Daoy (cell line): ENCODE data around the gene ZNF777. TPM values are rescaled to one million over a fixed set of nuclear protein-coding genes. Genes with fewer than 3 reads are reported as not detected.
"Not testable (repeated sequence)": the region's sequence is repeated elsewhere in the genome, so short reads cannot be mapped to it uniquely, and the experiment has no call there.

ENCODE experiments used
- DNase-seq: peaks from one replicate; pipeline ENCODE4 v3.0.0-alpha.2; 2015; ENCODE audit warnings: low read depth
- total RNA-seq: library from RNA; depleted of rRNA; stranded (reverse); fragments of >200 nt; shearing (Covaris generic); gene quantifications from 2 replicates; pipeline ENCODE4 v1.2.3, GENCODE V29; 2014

The ZNF777 gene
- total RNA-seq, 1 experiment from 2014 or later = 11.4 TPM

DNA sequence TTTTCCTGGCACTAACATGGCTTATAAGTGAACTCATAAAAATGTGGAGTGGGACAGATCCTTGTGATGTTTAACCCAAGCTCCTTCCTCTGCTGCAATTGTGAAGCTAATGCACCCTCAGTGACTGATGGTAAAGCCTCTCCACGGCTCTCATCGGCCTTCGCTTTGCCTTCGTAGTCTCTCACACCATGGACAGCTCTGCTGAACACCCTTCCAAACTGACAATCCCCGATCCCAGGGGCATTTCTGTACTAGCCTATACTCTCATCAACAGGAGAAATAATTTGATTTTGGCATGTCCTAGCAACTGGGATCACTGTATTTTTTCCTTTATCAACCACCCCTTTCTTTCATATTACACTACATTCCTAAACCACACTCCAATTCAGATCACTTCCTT, 6.1 kb downstream of the ZNF777 start:
- DNase-seq = no peak

DNA sequence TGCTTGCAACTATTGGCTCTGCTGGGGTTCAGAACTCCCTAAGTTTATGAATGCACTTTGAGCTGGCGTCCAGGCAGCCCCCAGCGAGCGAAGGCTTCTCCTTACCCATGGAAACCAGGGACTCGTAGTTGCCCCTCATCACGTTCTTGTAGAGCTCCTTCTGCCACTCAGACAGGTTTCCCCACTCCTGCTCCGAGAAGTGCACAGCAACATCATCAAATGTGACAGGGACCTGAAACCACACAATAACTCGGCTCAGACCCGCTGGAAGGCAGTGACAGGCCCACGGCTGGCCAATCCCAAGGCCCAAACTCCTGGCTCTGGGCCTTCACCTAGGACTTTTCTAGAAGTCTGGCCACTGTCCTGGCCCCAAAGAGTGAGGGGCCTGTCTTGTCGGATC, 6.9 kb downstream of the ZNF777 start:
- DNase-seq = no peak

DNA sequence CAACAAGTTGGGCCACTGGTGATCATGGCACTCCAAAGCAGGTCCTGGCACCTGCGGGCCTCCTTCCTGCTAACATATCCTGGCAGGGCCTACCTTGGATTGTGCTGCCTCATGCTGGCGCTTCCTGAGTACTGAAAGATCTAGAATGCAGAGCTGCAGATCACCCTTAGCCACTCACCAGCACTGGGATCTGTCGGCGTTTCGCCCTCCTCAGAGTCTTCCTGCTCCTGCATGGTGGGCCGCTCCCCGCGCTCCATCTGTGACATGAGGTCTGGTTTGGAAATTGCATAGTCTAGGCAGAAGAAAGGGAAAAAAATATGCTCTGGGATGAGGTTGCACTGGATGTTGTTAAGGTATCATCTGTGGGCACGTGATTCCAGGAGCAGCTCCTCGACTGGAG, 10.0 kb downstream of the ZNF777 start:
- no peak for DNase-seq

GRCh38 chr7:149449897-149450296, 11.0 kb downstream of the ZNF777 start:
- DNase-seq = no peak

GRCh38 chr7:149448961-149449360, 11.9 kb downstream of the ZNF777 start:
- DNase-seq = no peak

DNA sequence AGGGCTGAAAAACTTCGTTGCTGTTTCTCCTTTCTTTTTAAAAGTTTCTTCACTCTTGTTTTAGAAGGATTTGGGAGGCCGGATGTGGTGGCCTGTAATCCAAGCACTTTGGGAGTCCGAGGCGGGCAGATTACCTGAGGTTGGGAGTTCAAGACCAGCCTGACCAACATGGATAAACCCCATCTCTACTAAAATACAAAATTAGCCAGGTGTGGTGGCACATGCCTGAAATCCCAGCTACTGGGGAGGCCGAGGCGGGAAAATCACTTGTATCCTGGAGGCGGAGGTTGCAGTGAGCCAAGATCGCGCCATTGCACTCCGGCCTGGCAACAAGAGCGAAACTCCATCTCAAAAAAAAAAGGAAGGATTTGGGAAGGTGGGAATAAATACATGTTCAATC, 14.8 kb downstream of the ZNF777 start:
- not testable (repeated sequence) for DNase-seq

GRCh38 chr7:149444287-149444686, 16.6 kb downstream of the ZNF777 start:
- no peak for DNase-seq

- DNase-seq = no peak
Measured at GRCh38 chr7:149443523-149443922, 17.3 kb downstream of the ZNF777 start.

GRCh38 chr7:149442924-149443323, 17.9 kb downstream of the ZNF777 start:
- no peak for DNase-seq

- no peak for DNase-seq
Measured at GRCh38 chr7:149440222-149440621, 20.6 kb downstream of the ZNF777 start.

- no peak for DNase-seq
Measured at GRCh38 chr7:149436358-149436757, 24.5 kb downstream of the ZNF777 start.

DNA sequence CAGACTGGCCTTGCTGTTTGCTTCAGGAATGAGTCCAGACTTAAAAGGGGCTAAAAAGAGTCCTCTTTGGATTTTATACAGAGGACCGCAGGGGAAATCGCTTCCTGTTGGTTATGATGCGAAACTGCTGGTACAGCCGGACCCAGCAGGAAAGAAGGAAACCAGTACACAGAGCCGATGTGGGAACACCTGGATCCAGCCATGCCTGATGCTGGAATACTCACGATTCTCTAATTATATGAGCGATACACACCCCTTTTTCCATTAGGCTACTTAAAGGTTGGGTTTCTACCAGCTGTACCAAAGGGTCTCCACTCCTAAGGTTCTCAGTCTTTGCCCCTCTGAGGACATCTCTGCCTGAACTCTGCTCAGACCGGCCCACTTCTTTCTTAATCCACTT, 27.7 kb downstream of the ZNF777 start:
- no peak for DNase-seq

GRCh38 chr7:149432121-149432691, 28.7 kb downstream of the ZNF777 start:
- DNase-seq = no peak

DNA sequence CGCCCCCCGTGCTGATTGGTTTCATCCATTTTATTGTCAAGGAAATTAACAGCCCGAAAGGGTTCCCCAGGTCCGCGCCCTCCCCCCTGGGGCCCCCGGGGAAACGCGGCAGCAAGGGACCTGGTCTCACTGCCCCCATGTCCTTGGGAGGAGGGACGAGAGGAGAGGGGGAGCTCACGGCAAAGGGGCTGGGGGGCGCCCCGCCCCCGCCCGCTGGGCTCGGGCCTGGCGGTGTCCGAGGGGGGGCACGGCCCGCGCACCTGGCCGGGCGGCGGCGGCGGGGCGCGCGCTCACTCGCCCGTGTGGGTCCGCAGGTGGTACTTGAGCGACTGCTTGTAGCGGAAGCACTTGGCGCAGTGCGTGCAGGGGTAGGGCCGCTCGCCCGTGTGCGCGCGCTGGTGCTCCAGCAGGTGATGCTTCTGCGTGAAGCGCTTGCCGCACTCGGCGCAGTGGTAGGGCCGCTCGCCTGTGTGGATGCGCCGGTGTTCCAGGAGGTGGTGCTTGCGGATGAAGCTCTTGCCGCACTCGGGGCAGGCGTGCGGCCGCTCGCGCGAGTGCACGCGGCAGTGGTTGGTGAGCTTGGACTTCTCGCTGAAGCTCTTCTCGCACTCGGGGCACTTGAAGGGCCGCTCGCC, 29.3 kb downstream of the ZNF777 start:
- DNase-seq = no peak

GRCh38 chr7:149430192-149430591, 30.7 kb downstream of the ZNF777 start:
- no peak for DNase-seq

- no peak for DNase-seq
Measured at GRCh38 chr7:149427893-149428292, 33.0 kb downstream of the ZNF777 start.

DNA sequence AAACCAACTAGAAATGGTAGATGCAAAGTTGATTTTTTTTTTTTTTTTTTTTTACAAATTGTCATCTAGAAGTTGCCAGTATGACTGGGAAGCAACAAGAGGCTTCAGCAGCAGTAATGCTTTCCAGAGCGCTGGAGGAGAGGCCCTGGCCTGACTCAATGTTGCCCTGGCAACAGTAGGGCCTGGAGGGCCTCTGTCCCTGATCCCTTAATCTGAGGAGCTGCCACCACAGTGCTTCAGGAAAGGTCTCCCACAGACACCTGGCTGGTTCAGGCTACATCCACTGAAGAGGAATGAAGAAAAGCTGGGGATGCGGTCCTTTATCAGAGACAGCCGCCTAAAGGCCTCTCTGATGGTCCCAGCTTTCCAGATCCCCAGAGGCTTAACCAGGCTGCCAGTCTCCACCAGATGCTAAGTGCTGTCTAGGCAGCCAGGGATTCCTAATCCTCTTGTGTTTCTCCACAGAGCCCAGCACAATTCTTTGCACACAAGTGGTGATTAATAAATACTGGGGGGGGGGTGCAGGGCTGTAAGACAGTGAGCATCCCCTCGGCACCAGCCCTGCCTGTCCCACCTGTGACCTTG, 33.7 kb downstream of the ZNF777 start:
- no peak for DNase-seq

DNA sequence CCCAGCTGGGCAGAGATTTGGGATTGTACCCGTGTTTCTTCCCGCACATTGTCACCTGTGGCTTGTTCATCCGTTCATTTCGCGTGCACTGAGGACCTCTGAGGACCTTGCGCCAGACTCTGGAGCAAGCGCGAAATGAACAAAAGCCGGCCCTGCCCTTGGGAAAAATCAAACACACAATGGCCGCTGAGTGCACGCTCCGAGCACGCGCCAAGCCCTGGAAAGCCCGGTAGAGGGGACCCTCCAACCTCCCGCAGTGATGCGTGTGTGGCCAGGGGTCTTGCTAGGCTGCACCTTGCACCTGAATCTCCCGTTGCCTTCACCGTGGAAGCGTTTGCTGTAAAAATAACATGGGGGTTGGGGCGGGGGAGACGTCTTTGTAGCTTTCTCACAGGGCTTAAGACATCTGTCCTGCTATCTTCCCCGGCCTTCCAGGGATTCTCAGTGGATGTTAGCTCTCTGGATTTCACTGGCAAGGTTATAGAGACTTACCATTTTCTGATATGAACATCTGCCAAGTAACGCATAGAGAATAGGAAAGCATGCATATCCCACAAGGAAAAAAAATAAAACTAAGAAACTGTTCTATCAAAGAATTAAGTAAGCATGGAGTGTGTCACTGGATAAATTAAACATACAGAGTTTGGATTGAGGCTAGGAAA, 37.3 kb downstream of the ZNF777 start:
- no peak for DNase-seq

GRCh38 chr7:149422914-149423301, 38.0 kb downstream of the ZNF777 start:
- DNase-seq = no peak

- peak; percentile 70 for DNase-seq
Measured at GRCh38 chr7:149422162-149422913, 38.5 kb downstream of the ZNF777 start.

DNA sequence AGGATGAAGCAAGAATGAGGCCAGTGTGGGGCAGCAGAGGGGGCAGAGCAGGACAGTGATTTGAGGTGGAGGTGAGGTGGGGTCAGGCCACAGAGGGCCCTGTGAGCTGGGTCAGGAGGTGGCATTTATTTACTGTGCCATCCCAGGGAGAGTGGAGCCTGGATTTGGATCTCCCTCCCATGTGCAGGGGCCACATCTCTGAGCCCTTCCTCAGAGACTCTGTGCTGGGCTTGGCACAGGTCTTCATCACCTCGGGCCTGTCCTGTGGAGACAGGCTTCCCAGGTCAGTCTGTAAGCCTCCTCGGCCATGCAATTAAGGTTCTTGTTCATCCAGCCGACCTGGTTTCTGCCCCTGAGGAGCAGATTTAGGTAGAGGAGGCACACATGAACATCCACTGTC, 40.9 kb downstream of the ZNF777 start:
- no peak for DNase-seq

- no peak for DNase-seq
Measured at GRCh38 chr7:149415391-149416071, 45.3 kb downstream of the ZNF777 start.
